Lung (tissue), 12 donors: ENCODE measurements around the gene KRT16. TPM values are rescaled to one million over a fixed set of nuclear protein-coding genes. Genes with fewer than 3 reads are reported as not detected.

Experiments
- ATAC-seq: fragments of 200-7000 bp; cut with Tn5 transposase; one replicate; pipeline ENCODE4 v1.9.1; 2020; ENCODE audit warnings: moderate number of reproducible peaks; ENCODE audit not compliant: insufficient read depth, low FRiP score
- DNase-seq, 3 donors: peaks; one replicate each; pipeline ENCODE4 v3.0.0-alpha.2; 2013 to 2017
- H3K27ac ChIP-seq, 2 donors: one replicate each; pipeline ENCODE4 v1.5.1; 2013; ENCODE audit warnings: mild to moderate bottlenecking in 2 of 2, moderate library complexity in 2 of 2, control low read depth in 1 of 2, inconsistent platforms in 1 of 2, low read depth in 1 of 2, low read length in 1 of 2
- H3K27me3 ChIP-seq, 3 donors: one replicate each; pipeline ENCODE4 v1.5.1; 2013; ENCODE audit warnings: low read length in 2 of 3; ENCODE audit not compliant: control insufficient read depth in 3 of 3, insufficient read depth in 3 of 3
- H3K36me3 ChIP-seq, 4 donors: one replicate each; pipeline ENCODE4 v1.5.1; 2013; ENCODE audit warnings: low read length in 4 of 4, mild to moderate bottlenecking in 1 of 4, moderate library complexity in 1 of 4; ENCODE audit not compliant: control insufficient read depth in 4 of 4, insufficient read depth in 4 of 4
- H3K4me1 ChIP-seq, 5 donors: one replicate each; pipeline ENCODE4 v1.5.1; 2013; ENCODE audit warnings: low read length in 5 of 5, mild to moderate bottlenecking in 2 of 5, moderate library complexity in 1 of 5; ENCODE audit not compliant: control insufficient read depth in 5 of 5, insufficient read depth in 5 of 5
- H3K4me3 ChIP-seq: one replicate; pipeline ENCODE4 v1.5.1; 2013; ENCODE audit warnings: mild to moderate bottlenecking, control low read depth, moderate library complexity
- H3K9ac ChIP-seq, 2 donors: one replicate each; pipeline ENCODE4 v1.5.1; 2013; ENCODE audit warnings: low read length in 2 of 2, control low read depth in 1 of 2; ENCODE audit not compliant: insufficient read depth in 1 of 2
- H3K9me3 ChIP-seq, 4 donors: one replicate each; pipeline ENCODE4 v1.5.1; 2013; ENCODE audit warnings: low read length in 3 of 4, mild to moderate bottlenecking in 1 of 4, moderate library complexity in 1 of 4; ENCODE audit not compliant: control insufficient read depth in 4 of 4, insufficient read depth in 3 of 4
- WGBS, 2 donors: extraction: QIAGEN DNeasy Blood & Tissue Kit; methylation state at CpG; one replicate each; pipeline ENCODE4 v1.1.7; 2013; 5-methylcytosine and 5-hydroxymethylcytosine counted together
- polyA plus RNA-seq, 2 donors: library from polyadenylated mRNA; stranded (reverse); fragments of 200-250 nt; gene quantifications; one replicate each; pipeline ENCODE4 v1.2.1, GENCODE V29; 2013
- total RNA-seq, 2 donors: library from RNA; depleted of rRNA in 1 of 2; stranded (reverse); fragments of >200 nt in 1 of 2; gene quantifications; one replicate each; pipeline ENCODE4 v1.2.1, GENCODE V29; 2014 to 2021
- TF ChIP-seq, protein P1 (sequence below): IDR thresholded peaks from 2 replicates; pipeline ENCODE4 v1.5.1; 2012; ENCODE audit warnings: mild to moderate bottlenecking; ENCODE audit errors: control extremely low read depth, extremely low read depth
- donor health status: control.
- donor health status: control.
- donor health status: Bipolar disorder and iron deficiency.
- donor health status: healthy.
- donor health status: DM: yes; HTN: yes; CAD: no.

The KRT16 gene
- total and polyA plus RNA-seq, 4 donors: 0.10 to 0.28 (median 0.18) TPM; not detected in 1

DNA sequence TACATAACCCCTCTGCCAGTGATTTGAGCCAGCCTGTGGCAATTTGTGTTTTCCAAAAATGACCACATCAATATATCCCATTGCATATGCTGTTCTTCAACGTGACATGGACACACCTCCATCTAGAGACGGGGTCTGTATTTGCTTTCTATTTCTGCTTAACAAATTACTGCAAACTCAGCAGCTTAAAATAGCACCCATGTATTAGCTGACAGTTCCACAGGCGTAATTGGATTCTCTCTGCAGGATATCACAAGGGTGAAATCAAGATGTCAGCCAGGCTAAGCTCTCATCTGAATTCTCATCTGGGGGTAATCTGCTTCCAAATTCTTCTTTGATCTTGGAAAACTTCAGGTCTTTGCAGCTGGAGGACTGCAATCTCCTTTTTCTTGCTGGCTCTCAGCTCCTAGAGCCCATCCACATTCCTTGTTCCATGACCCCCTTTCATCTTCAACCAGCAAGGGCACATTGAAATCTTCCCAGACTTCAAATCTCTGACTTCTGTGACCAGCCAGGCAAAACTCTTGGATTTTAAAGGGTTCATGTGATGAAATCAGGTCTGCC lies 48.9 kb downstream of the KRT16 start:
- Histone ChIP-seq H3K27ac (no peak overlapping the region), H3K4me1 (no peaks in the 10 kb centered on the region), H3K9ac (no peak overlapping the region), H3K27me3 (peaks cover 0 to 5% (median under 1%) of the 10 kb centered on the region in 3 donors), H3K9me3 (peaks cover 0 to 7% (median 0%) of the 10 kb centered on the region in 4 donors), H3K36me3 (no peaks in the 10 kb centered on the region), H3K4me3 (no peak overlapping the region)
- no peak for DNase-seq
- ATAC-seq: no peak
- WGBS, 2 donors: 37 to 57% methylated on average over 3 of the region's 3 CpGs
- TF ChIP-seq, protein P1, sequence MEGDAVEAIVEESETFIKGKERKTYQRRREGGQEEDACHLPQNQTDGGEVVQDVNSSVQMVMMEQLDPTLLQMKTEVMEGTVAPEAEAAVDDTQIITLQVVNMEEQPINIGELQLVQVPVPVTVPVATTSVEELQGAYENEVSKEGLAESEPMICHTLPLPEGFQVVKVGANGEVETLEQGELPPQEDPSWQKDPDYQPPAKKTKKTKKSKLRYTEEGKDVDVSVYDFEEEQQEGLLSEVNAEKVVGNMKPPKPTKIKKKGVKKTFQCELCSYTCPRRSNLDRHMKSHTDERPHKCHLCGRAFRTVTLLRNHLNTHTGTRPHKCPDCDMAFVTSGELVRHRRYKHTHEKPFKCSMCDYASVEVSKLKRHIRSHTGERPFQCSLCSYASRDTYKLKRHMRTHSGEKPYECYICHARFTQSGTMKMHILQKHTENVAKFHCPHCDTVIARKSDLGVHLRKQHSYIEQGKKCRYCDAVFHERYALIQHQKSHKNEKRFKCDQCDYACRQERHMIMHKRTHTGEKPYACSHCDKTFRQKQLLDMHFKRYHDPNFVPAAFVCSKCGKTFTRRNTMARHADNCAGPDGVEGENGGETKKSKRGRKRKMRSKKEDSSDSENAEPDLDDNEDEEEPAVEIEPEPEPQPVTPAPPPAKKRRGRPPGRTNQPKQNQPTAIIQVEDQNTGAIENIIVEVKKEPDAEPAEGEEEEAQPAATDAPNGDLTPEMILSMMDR: no peak

DNA sequence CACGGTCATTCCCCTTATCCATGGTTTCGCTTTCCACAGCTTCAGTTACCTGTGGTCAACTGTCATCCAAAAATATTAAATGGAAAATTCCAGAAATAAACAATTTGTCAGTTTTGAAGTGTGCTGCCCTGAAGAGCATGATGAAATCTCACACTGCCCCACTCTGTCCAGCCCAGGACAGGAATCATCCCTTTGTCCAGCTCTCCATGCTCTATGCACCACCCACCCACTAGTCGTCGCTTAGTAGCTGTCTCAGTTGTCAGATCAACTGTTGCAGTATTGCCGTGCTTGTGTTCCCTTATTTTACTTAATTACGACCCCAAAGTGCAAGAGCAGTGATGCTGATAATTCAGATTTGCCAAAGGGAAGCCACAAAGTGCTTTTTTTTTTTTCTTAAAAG lies 51.0 kb downstream of the KRT16 start:
- DNase-seq: no peak
- no peaks in the 10 kb centered on the region for H3K36me3 ChIP-seq
- no peak overlapping the region for H3K9ac ChIP-seq
- no peak overlapping the region for H3K4me3 ChIP-seq
- ATAC-seq: no peak
- TF ChIP-seq, protein P1: no peak
- peaks cover 0 to 2% (median 0%) of the 10 kb centered on the region in 4 donors for H3K9me3 ChIP-seq
- no peaks in the 10 kb centered on the region for H3K4me1 ChIP-seq
- WGBS, 2 donors: 76 to 80% methylated on average over 6 of the region's 6 CpGs
- H3K27me3 ChIP-seq: peaks cover 0 to 8% (median 2%) of the 10 kb centered on the region in 3 donors
- H3K27ac ChIP-seq: no peak overlapping the region

Other genes with a start within 250 kb of the KRT16 start
- gene KRT33B, start 243.0 kb downstream of the KRT16 start, total RNA-seq: not detected
- gene KRT33B, start 243.0 kb downstream of the KRT16 start, polyA plus RNA-seq: not detected
- gene KRT34, start 230.5 kb downstream of the KRT16 start, total RNA-seq: not detected
- not detected for gene KRT34, start 230.5 kb downstream of the KRT16 start, polyA plus RNA-seq
- not detected for gene KRT31, start 215.2 kb downstream of the KRT16 start, total RNA-seq
- gene KRT31, start 215.2 kb downstream of the KRT16 start, polyA plus RNA-seq: under 1 TPM in 1 of 2 donors, not detected in 1; 0.02 TPM
- not detected for gene KRT37, start 188.2 kb downstream of the KRT16 start, total RNA-seq
- gene KRT37, start 188.2 kb downstream of the KRT16 start, polyA plus RNA-seq: not detected
- gene KRT38, start 171.8 kb downstream of the KRT16 start, total RNA-seq: not detected
- not detected for gene KRT38, start 171.8 kb downstream of the KRT16 start, polyA plus RNA-seq
- gene KRT32, start 145.4 kb downstream of the KRT16 start, total RNA-seq: not detected
- not detected for gene KRT32, start 145.4 kb downstream of the KRT16 start, polyA plus RNA-seq
- gene KRT35, start 131.6 kb downstream of the KRT16 start, total RNA-seq: not detected
- not detected for gene KRT35, start 131.6 kb downstream of the KRT16 start, polyA plus RNA-seq
- gene KRT36, start 122.9 kb downstream of the KRT16 start, total RNA-seq: not detected
- gene KRT36, start 122.9 kb downstream of the KRT16 start, polyA plus RNA-seq: under 1 TPM in 1 of 2 donors, not detected in 1; 0.02 TPM
- gene KRT13, start 107.2 kb downstream of the KRT16 start, total RNA-seq: 10 to 100 TPM in 1 of 2 donors, 1 to 10 TPM in 1; 7.9 to 11.6 TPM
- gene KRT13, start 107.2 kb downstream of the KRT16 start, polyA plus RNA-seq: 10 to 100 TPM in 1 of 2 donors, 1 to 10 TPM in 1; 4.0 to 16.1 TPM
- gene KRT15, start 93.9 kb downstream of the KRT16 start, total RNA-seq: 10 to 100 TPM; 20.4 to 51.7 TPM
- gene KRT15, start 93.9 kb downstream of the KRT16 start, polyA plus RNA-seq: 10 to 100 TPM; 15.2 to 33.6 TPM
- 100 to 1,000 TPM; 495 to 770 TPM for gene KRT19, start 84.5 kb downstream of the KRT16 start, total RNA-seq
- gene KRT19, start 84.5 kb downstream of the KRT16 start, polyA plus RNA-seq: 100 to 1,000 TPM; 637 to 811 TPM
- not detected for gene KRT9, start 40.7 kb downstream of the KRT16 start, total RNA-seq
- not detected for gene KRT9, start 40.7 kb downstream of the KRT16 start, polyA plus RNA-seq
- under 1 TPM in 1 of 2 donors, not detected in 1; 0.71 TPM for gene KRT14, start 25.9 kb downstream of the KRT16 start, total RNA-seq
- under 1 TPM; 0.37 to 0.63 TPM for gene KRT14, start 25.9 kb downstream of the KRT16 start, polyA plus RNA-seq
- 10 to 100 TPM; 39.8 to 45.4 TPM for gene KRT17, start 11.8 kb upstream of the KRT16 start, total RNA-seq
- 10 to 100 TPM; 27.3 to 47.2 TPM for gene KRT17, start 11.8 kb upstream of the KRT16 start, polyA plus RNA-seq
- gene EIF1, start 76.1 kb upstream of the KRT16 start, total RNA-seq: 100 to 1,000 TPM; 381 to 872 TPM
- 100 to 1,000 TPM; 485 to 867 TPM for gene EIF1, start 76.1 kb upstream of the KRT16 start, polyA plus RNA-seq
- not detected for gene GAST, start 99.6 kb upstream of the KRT16 start, total RNA-seq
- not detected for gene GAST, start 99.6 kb upstream of the KRT16 start, polyA plus RNA-seq
- under 1 TPM; 0.21 to 0.26 TPM for gene HAP1, start 121.9 kb upstream of the KRT16 start, total RNA-seq
- under 1 TPM; 0.07 to 0.57 TPM for gene HAP1, start 121.9 kb upstream of the KRT16 start, polyA plus RNA-seq
- gene JUP, start 173.9 kb upstream of the KRT16 start, total RNA-seq: 100 to 1,000 TPM; 118 to 150 TPM
- 10 to 100 TPM; 60.9 to 83.6 TPM for gene JUP, start 173.9 kb upstream of the KRT16 start, polyA plus RNA-seq
- 10 to 100 TPM; 12.3 to 13.2 TPM for gene P3H4, start 199.2 kb upstream of the KRT16 start, total RNA-seq
- gene P3H4, start 199.2 kb upstream of the KRT16 start, polyA plus RNA-seq: 1 to 10 TPM; 6.8 to 9.6 TPM
- gene FKBP10, start 200.2 kb upstream of the KRT16 start, total RNA-seq: 10 to 100 TPM; 53.2 to 64.4 TPM
- gene FKBP10, start 200.2 kb upstream of the KRT16 start, polyA plus RNA-seq: 10 to 100 TPM; 32.6 to 43.3 TPM
- gene NT5C3B, start 223.5 kb upstream of the KRT16 start, total RNA-seq: 10 to 100 TPM; 36.5 to 39.4 TPM
- 10 to 100 TPM; 34.9 to 68.5 TPM for gene NT5C3B, start 223.5 kb upstream of the KRT16 start, polyA plus RNA-seq
- under 1 TPM in 1 of 2 donors, not detected in 1; 0.09 TPM for gene KLHL10, start 225.1 kb upstream of the KRT16 start, total RNA-seq
- gene KLHL10, start 225.1 kb upstream of the KRT16 start, polyA plus RNA-seq: under 1 TPM; 0.08 to 0.12 TPM